Endothelial cell of umbilical vein (primary cell): ENCODE measurements around the gene LHPP. TPM values are rescaled to one million over a fixed set of nuclear protein-coding genes. Genes with fewer than 3 reads are reported as not detected.

Experiments
- BruUV-seq: library from RNA; stranded (reverse); fragments of 400-500 nt; replicated peaks from 2 replicates; lab custom pipeline; 2021; lab: Mats Ljungman, UMichigan
- CTCF ChIA-PET: fragments of 300-600, 350-600 bp; sonication (Branson Sonifier 250); formaldehyde crosslinking; loops from one replicate; lab custom pipeline; 2021; ENCODE audit warnings: antibody characterized with exemption, inconsistent platforms; lab: Charles Lee
- POLR2A ChIA-PET: fragments of 300-600, 350-600 bp; sonication (Branson Sonifier 250); formaldehyde crosslinking; loops from one replicate; lab custom pipeline; 2021; ENCODE audit warnings: antibody characterized with exemption, inconsistent platforms; lab: Charles Lee
- DNase-seq: peaks from one replicate; pipeline ENCODE4 v3.0.0-alpha.2; 2011; ENCODE audit warnings: low read depth, low spot score
- FAIRE-seq: peaks from 2 replicates; lab custom pipeline; 2011; peaks lifted over from hg19 to GRCh38; lab: Jason Lieb, UNC
- H2AFZ ChIP-seq: 2 replicates; pipeline ENCODE4 v1.6.0; 2012; ENCODE audit warnings: low read depth, low read length, control low read depth, inconsistent platforms
- H3K27ac ChIP-seq: 2 replicates; pipeline ENCODE4 v1.5.1; 2011; ENCODE audit warnings: low read depth, mild to moderate bottlenecking, control low read depth, low read length, moderate library complexity; ENCODE audit not compliant: insufficient read depth
- H3K27me3 ChIP-seq, 2 experiments: 2 replicates each; pipeline versions ENCODE4 v1.6.0 to v1.6.1; 2011; ENCODE audit warnings: low read length in 2 of 2, mixed read lengths in 1 of 2; ENCODE audit not compliant: control insufficient read depth in 2 of 2, insufficient read depth in 2 of 2
- H3K36me3 ChIP-seq, 2 experiments: 2 replicates in 1 of 2; 3 replicates in 1 of 2; pipeline ENCODE4 v1.5.1; 2011; ENCODE audit warnings: low read length in 2 of 2, mild to moderate bottlenecking in 1 of 2, moderate library complexity in 1 of 2; ENCODE audit not compliant: control insufficient read depth in 2 of 2, insufficient read depth in 2 of 2; ENCODE audit errors: extremely low read depth in 1 of 2
- H3K4me1 ChIP-seq: 3 replicates; pipeline ENCODE4 v1.5.1; 2011; ENCODE audit warnings: mild to moderate bottlenecking, low read length; ENCODE audit not compliant: control insufficient read depth, insufficient read depth; ENCODE audit errors: extremely low read depth
- H3K4me2 ChIP-seq: 2 replicates; pipeline ENCODE4 v1.6.1; 2011; ENCODE audit warnings: low read length, control low read depth, mixed read lengths; ENCODE audit not compliant: insufficient read depth
- H3K4me3 ChIP-seq, 3 experiments: fragments of 200-600 bp in 1 of 3; sonication (generic), shearing (Covaris generic) in 1 of 3; replicated peaks in 1 of 3; 2 replicates each; pipeline ENCODE4 v1.5.1; 2011 to 2016; ENCODE audit warnings: control low read depth in 3 of 3, low read length in 3 of 3, mild to moderate bottlenecking in 2 of 3, inconsistent platforms in 1 of 3, low read depth in 1 of 3, moderate library complexity in 1 of 3; ENCODE audit not compliant: insufficient read depth in 1 of 3
- H3K79me2 ChIP-seq: 2 replicates; pipeline ENCODE4 v1.6.0; 2012; ENCODE audit warnings: low read length, inconsistent platforms; ENCODE audit not compliant: control insufficient read depth, insufficient read depth
- H3K9ac ChIP-seq: replicated peaks from 2 replicates; pipeline ENCODE3; 2011; ENCODE audit warnings: low read length, control low read depth; ENCODE audit not compliant: insufficient read depth; ENCODE audit errors: extremely low read depth
- H3K9me1 ChIP-seq: replicated peaks from 3 replicates; pipeline ENCODE4 v1.6.0; 2011; ENCODE audit warnings: mild to moderate bottlenecking, low read length; ENCODE audit not compliant: control insufficient read depth, insufficient read depth; ENCODE audit errors: extremely low read depth
- H3K9me3 ChIP-seq: replicated peaks from 2 replicates; pipeline ENCODE4 v1.5.1; 2012; ENCODE audit warnings: low read length, inconsistent platforms; ENCODE audit not compliant: control insufficient read depth, insufficient read depth
- H4K20me1 ChIP-seq: replicated peaks from 2 replicates; pipeline ENCODE3; 2011; ENCODE audit warnings: mild to moderate bottlenecking, low read length; ENCODE audit not compliant: control insufficient read depth, insufficient read depth; ENCODE audit errors: extremely low read depth
- CTCF ChIP-seq, 2 donors: IDR thresholded peaks; 1 replicate in 1 of 2; 2 replicates in 1 of 2; pipeline ENCODE4 v1.5.1; 2011; ENCODE audit warnings: low read length in 2 of 2, mild to moderate bottlenecking in 2 of 2, moderate library complexity in 2 of 2, control low read depth in 1 of 2, inconsistent platforms in 1 of 2, low read depth in 1 of 2; ENCODE audit not compliant: insufficient read depth in 1 of 2; ENCODE audit errors: extremely low read depth in 1 of 2
- EZH2 ChIP-seq: IDR thresholded peaks from 2 replicates; pipeline ENCODE4 v1.6.1; 2012; ENCODE audit warnings: borderline replicate concordance, low read depth, mild to moderate bottlenecking, moderate library complexity, low read length, inconsistent platforms; ENCODE audit not compliant: severe bottlenecking
- MAX ChIP-seq: IDR thresholded peaks from 2 replicates; pipeline ENCODE4 v1.6.1; 2011; ENCODE audit not compliant: insufficient read depth, insufficient read length
- POLR2A ChIP-seq: IDR thresholded peaks from 2 replicates; pipeline ENCODE4 v1.6.1; 2012; ENCODE audit warnings: low read depth, mild to moderate bottlenecking, control low read depth, low read length
- dilution Hi-C: fragments of 300-500 bp; cut with MboI; formaldehyde crosslinking; loops from one replicate; pipeline ENCODE4 v1.15.0; 2019; ENCODE audit warnings: low sequenced_read_pairs; ENCODE audit not compliant: extremely low pct_ligation_motif_present
- intact Hi-C: fragments of 100-400 bp; cut with micrococcal nuclease; formaldehyde crosslinking; loops from one replicate; pipeline ENCODE4 v1.10.0; 2022
- polyA plus RNA-seq, 4 experiments: library from polyadenylated mRNA; depleted of rRNA in 3 of 4; stranded (reverse) in 3 of 4; unstranded in 1 of 4; fragments of >200 nt; gene quantifications; 2 replicates each; pipeline versions ENCODE4 v1.2.1 to v1.2.3, GENCODE V29; 2011 to 2012; ENCODE audit warnings: missing spikeins in 1 of 4
- total RNA-seq: library from RNA; stranded (reverse); gene quantifications from 2 replicates; pipeline ENCODE4 v1.2.3, GENCODE V29; 2021

The LHPP gene
- total and polyA plus RNA-seq, 2 donors (not counting 3 experiments of a cell fraction or from before 2014, with no cell fraction given) = 5.8 to 11.2 TPM

GRCh38 chr10:124474514-124475070, 13.0 kb downstream of the LHPP start:
- Histone ChIP-seq H3K4me2 (no peak overlapping the region), H3K27me3 (no peaks in the 10 kb centered on the region), H3K79me2 (no peaks in the 10 kb centered on the region), H4K20me1 (no peaks in the 10 kb centered on the region), H3K4me1 (no peaks in the 10 kb centered on the region), H3K9me3 (no peaks in the 10 kb centered on the region), H2AFZ (no peak overlapping the region), H3K9ac (no peak overlapping the region), H3K27ac (no peak overlapping the region), H3K4me3 (no peak overlapping the region), H3K9me1 (no peaks in the 10 kb centered on the region), H3K36me3 (no peaks in the 10 kb centered on the region)
- dilution Hi-C loops (no loop called here), intact Hi-C loops (no loop called here)
- CTCF ChIA-PET = interaction anchor here (1.2 to 2.1 kb wide), 2 partner anchors 13 to 18 kb away, joined by 3 to 8 read pairs; partner anchors contain the start of gene LHPP
- BruUV-seq = no TSS peak
- FAIRE-seq (no peak), DNase-seq (no peak)
- POLR2A ChIA-PET = no interaction called here
- TF ChIP-seq POLR2A (no peak), MAX (no peak), CTCF (IDR thresholded peaks at IDR 0.05; ENCODE audit: extremely low read depth in 1 of 2, insufficient read depth in 1 of 2, low read depth in 1 of 2, low read length in 2 of 2) (no peak), EZH2 (no peak)
